ENCODE measurements around the gene WDR64. TPM values are rescaled to one million over a fixed set of nuclear protein-coding genes. Genes with fewer than 3 reads are reported as not detected.

The WDR64 gene
- total and polyA plus RNA-seq, 9 donors, result 0.04 to 0.30 (median 0.14) TPM; not detected in 2

- H3K27me3 ChIP-seq (ENCODE audit: control insufficient read depth, insufficient read depth, low read length), result no peaks in the 10 kb centered on the region
- H3K36me3 ChIP-seq (ENCODE audit: control insufficient read depth, insufficient read depth, low read length), result no peaks in the 10 kb centered on the region
- 76% methylated on average over 2 of the region's 3 CpGs for WGBS (ENCODE audit: insufficient coverage)
- no peaks in the 10 kb centered on the region for H3K4me1 ChIP-seq (ENCODE audit: control insufficient read depth, insufficient read depth, low read length)
- no peaks in the 10 kb centered on the region for H3K9me3 ChIP-seq (replicated peaks; ENCODE audit: control insufficient read depth, low read depth, low read length)
- H3K4me3 ChIP-seq (ENCODE audit: low read length), result no peak overlapping the region
- no peak overlapping the region for H3K27ac ChIP-seq (ENCODE audit: low read length)
- DNase-seq, result no peak
Measured at GRCh38 chr1:241841691-241842090, 189.6 kb downstream of the WDR64 start.

- Histone ChIP-seq H3K9me3 (replicated peaks; ENCODE audit: control insufficient read depth, low read depth, low read length) (no peaks in the 10 kb centered on the region), H3K4me1 (ENCODE audit: control insufficient read depth, insufficient read depth, low read length) (peaks cover 2% of the 10 kb centered on the region), H3K4me3 (ENCODE audit: low read length) (no peak overlapping the region), H3K27me3 (ENCODE audit: control insufficient read depth, insufficient read depth, low read length) (no peaks in the 10 kb centered on the region), H3K27ac (ENCODE audit: low read length) (no peak overlapping the region), H3K36me3 (ENCODE audit: control insufficient read depth, insufficient read depth, low read length) (no peaks in the 10 kb centered on the region)
- no CpG with 5 or more reads among the region's 2 CpGs for WGBS (ENCODE audit: insufficient coverage)
- DNase-seq, result no peak
Measured at GRCh38 chr1:241842565-241842964, 190.5 kb downstream of the WDR64 start.

GRCh38 chr1:241844593-241844992, 192.5 kb downstream of the WDR64 start:
- no CpG with 5 or more reads among the region's 6 CpGs for WGBS (ENCODE audit: insufficient coverage)
- no peak for DNase-seq
- H3K4me3 ChIP-seq (ENCODE audit: low read length), result no peak overlapping the region

GRCh38 chr1:241846375-241846774, 194.3 kb downstream of the WDR64 start:
- H3K27ac ChIP-seq (ENCODE audit: low read length), result no peak overlapping the region

More at GRCh38 chr1:241844593-241844992, 192.5 kb downstream of the WDR64 start:
- Histone ChIP-seq H3K27ac (ENCODE audit: low read length) (no peak overlapping the region), H3K9me3 (replicated peaks; ENCODE audit: control insufficient read depth, low read depth, low read length) (no peaks in the 10 kb centered on the region), H3K36me3 (ENCODE audit: control insufficient read depth, insufficient read depth, low read length) (no peaks in the 10 kb centered on the region), H3K27me3 (ENCODE audit: control insufficient read depth, insufficient read depth, low read length) (no peaks in the 10 kb centered on the region), H3K4me1 (ENCODE audit: control insufficient read depth, insufficient read depth, low read length) (peaks cover 8% of the 10 kb centered on the region)

GRCh38 chr1:241846862-241847539, 194.9 kb downstream of the WDR64 start:
- no peaks in the 10 kb centered on the region for H3K9me3 ChIP-seq (replicated peaks; ENCODE audit: control insufficient read depth, low read depth, low read length)
- no peaks in the 10 kb centered on the region for H3K27me3 ChIP-seq (ENCODE audit: control insufficient read depth, insufficient read depth, low read length)
- peak overlapping the region; percentile 100 for H3K27ac ChIP-seq (ENCODE audit: low read length)
- H3K36me3 ChIP-seq (ENCODE audit: control insufficient read depth, insufficient read depth, low read length), result no peaks in the 10 kb centered on the region
- H3K4me3 ChIP-seq (ENCODE audit: low read length), result peak overlapping the region; percentile 93
- no CpG with 5 or more reads among the region's 4 CpGs for WGBS (ENCODE audit: insufficient coverage)
- DNase-seq, result no peak
- peaks cover 8% of the 10 kb centered on the region for H3K4me1 ChIP-seq (ENCODE audit: control insufficient read depth, insufficient read depth, low read length)

More at GRCh38 chr1:241846375-241846774, 194.3 kb downstream of the WDR64 start:
- Histone ChIP-seq H3K4me1 (ENCODE audit: control insufficient read depth, insufficient read depth, low read length) (peaks cover 8% of the 10 kb centered on the region), H3K4me3 (ENCODE audit: low read length) (no peak overlapping the region), H3K9me3 (replicated peaks; ENCODE audit: control insufficient read depth, low read depth, low read length) (no peaks in the 10 kb centered on the region), H3K27me3 (ENCODE audit: control insufficient read depth, insufficient read depth, low read length) (no peaks in the 10 kb centered on the region), H3K36me3 (ENCODE audit: control insufficient read depth, insufficient read depth, low read length) (no peaks in the 10 kb centered on the region)
- no peak for DNase-seq

- no peak for DNase-seq
- peak overlapping the region; percentile 93 for H3K4me3 ChIP-seq (ENCODE audit: low read length)
- peaks cover 8% of the 10 kb centered on the region for H3K4me1 ChIP-seq (ENCODE audit: control insufficient read depth, insufficient read depth, low read length)
- H3K36me3 ChIP-seq (ENCODE audit: control insufficient read depth, insufficient read depth, low read length), result no peaks in the 10 kb centered on the region
- H3K27ac ChIP-seq (ENCODE audit: low read length), result peak overlapping the region; percentile 100
- WGBS (ENCODE audit: insufficient coverage), result 0% methylated on average over 3 of the region's 6 CpGs
- H3K9me3 ChIP-seq (replicated peaks; ENCODE audit: control insufficient read depth, low read depth, low read length), result no peaks in the 10 kb centered on the region
- H3K27me3 ChIP-seq (ENCODE audit: control insufficient read depth, insufficient read depth, low read length), result no peaks in the 10 kb centered on the region
Measured at GRCh38 chr1:241847540-241847795, 195.4 kb downstream of the WDR64 start.

GRCh38 chr1:241847796-241848685, 196.0 kb downstream of the WDR64 start, which contains the start of gene EXO1:
EXO1 (plus strand) TSS chr1:241848204; CDS start chr1:241850426, 2,222 bp downstream.
- H3K36me3 ChIP-seq (ENCODE audit: control insufficient read depth, insufficient read depth, low read length), result no peaks in the 10 kb centered on the region
- peaks cover 8% of the 10 kb centered on the region for H3K4me1 ChIP-seq (ENCODE audit: control insufficient read depth, insufficient read depth, low read length)
- H3K4me3 ChIP-seq (ENCODE audit: low read length), result peak within 1 kb of the TSS; percentile 93
- H3K9me3 ChIP-seq (replicated peaks; ENCODE audit: control insufficient read depth, low read depth, low read length), result no peaks in the 10 kb centered on the region
- WGBS (ENCODE audit: insufficient coverage), result under 1% methylated on average over 55 of the region's 68 CpGs
- no peaks in the 10 kb centered on the region for H3K27me3 ChIP-seq (ENCODE audit: control insufficient read depth, insufficient read depth, low read length)
- H3K27ac ChIP-seq (ENCODE audit: low read length), result peak within 1 kb of the TSS; percentile 100
- peak; percentile 97 for DNase-seq

GRCh38 chr1:241848686-241849344, 196.7 kb downstream of the WDR64 start:
- H3K4me3 ChIP-seq (ENCODE audit: low read length), result peak overlapping the region; percentile 93
- no peaks in the 10 kb centered on the region for H3K9me3 ChIP-seq (replicated peaks; ENCODE audit: control insufficient read depth, low read depth, low read length)
- no CpG with 5 or more reads among the region's 13 CpGs for WGBS (ENCODE audit: insufficient coverage)
- H3K36me3 ChIP-seq (ENCODE audit: control insufficient read depth, insufficient read depth, low read length), result no peaks in the 10 kb centered on the region
- peaks cover 8% of the 10 kb centered on the region for H3K4me1 ChIP-seq (ENCODE audit: control insufficient read depth, insufficient read depth, low read length)
- no peak overlapping the region for H3K27ac ChIP-seq (ENCODE audit: low read length)
- no peaks in the 10 kb centered on the region for H3K27me3 ChIP-seq (ENCODE audit: control insufficient read depth, insufficient read depth, low read length)
- DNase-seq, result no peak

- no peaks in the 10 kb centered on the region for H3K9me3 ChIP-seq (replicated peaks; ENCODE audit: control insufficient read depth, low read depth, low read length)
- peak overlapping the region; percentile 93 for H3K4me3 ChIP-seq (ENCODE audit: low read length)
- WGBS (ENCODE audit: insufficient coverage), result 34% methylated on average over 2 of the region's 6 CpGs
- no peak overlapping the region for H3K27ac ChIP-seq (ENCODE audit: low read length)
- no peaks in the 10 kb centered on the region for H3K27me3 ChIP-seq (ENCODE audit: control insufficient read depth, insufficient read depth, low read length)
- no peak for DNase-seq
- no peaks in the 10 kb centered on the region for H3K36me3 ChIP-seq (ENCODE audit: control insufficient read depth, insufficient read depth, low read length)
- peaks cover 8% of the 10 kb centered on the region for H3K4me1 ChIP-seq (ENCODE audit: control insufficient read depth, insufficient read depth, low read length)
Measured at GRCh38 chr1:241849345-241849695, 197.2 kb downstream of the WDR64 start.
